Common myeloid progenitor, CD34-positive (primary cell): Measurements from ENCODE around the gene MED9.

ENCODE experiments used
- CTCF ChIA-PET: fragments of 350-600 bp; sonication (Branson Sonifier 250); formaldehyde crosslinking; loops from one replicate; lab custom pipeline; 2021; ENCODE audit warnings: antibody characterized with exemption; lab: Charles Lee
- POLR2A ChIA-PET: fragments of 350-600 bp; sonication (Branson Sonifier 250); formaldehyde crosslinking; loops from one replicate; lab custom pipeline; 2021; ENCODE audit warnings: antibody characterized with exemption; lab: Charles Lee
- DNase-seq, 3 donors: peaks; one replicate each; pipeline versions ENCODE4 v3.0.0 to v3.0.0-alpha.2; 2013
- H3K27ac ChIP-seq, 2 experiments: 1 replicate in 1 of 2; 2 replicates in 1 of 2; pipeline ENCODE4 v1.7.0; 2013; ENCODE audit warnings: inconsistent platforms in 2 of 2, low read length in 2 of 2, mild to moderate bottlenecking in 2 of 2, low read depth in 1 of 2, moderate library complexity in 1 of 2; ENCODE audit not compliant: severe bottlenecking in 2 of 2, insufficient read depth in 1 of 2, poor library complexity in 1 of 2
- H3K27me3 ChIP-seq, 5 experiments: replicated peaks in 2 of 5; 1 replicate in 3 of 5; 2 replicates in 2 of 5; pipeline versions ENCODE4 v1.6.1 to v1.7.0; 2013; ENCODE audit warnings: low read length in 4 of 5, mild to moderate bottlenecking in 2 of 5, moderate library complexity in 2 of 5, inconsistent platforms in 1 of 5; ENCODE audit not compliant: insufficient read depth in 5 of 5, control insufficient read depth in 4 of 5
- H3K36me3 ChIP-seq, 4 experiments: 1 replicate in 2 of 4; 2 replicates in 2 of 4; pipeline versions ENCODE4 v1.6.1 to v1.7.0; 2013; ENCODE audit warnings: low read length in 3 of 4, control low read depth in 1 of 4, mild to moderate bottlenecking in 1 of 4; ENCODE audit not compliant: control insufficient read depth in 4 of 4, insufficient read depth in 4 of 4
- H3K4me1 ChIP-seq, 4 experiments: 1 replicate in 3 of 4; 2 replicates in 1 of 4; pipeline versions ENCODE4 v1.6.1 to v1.7.1; 2013; ENCODE audit warnings: low read length in 3 of 4, mild to moderate bottlenecking in 3 of 4, control low read depth in 1 of 4, inconsistent platforms in 1 of 4, moderate library complexity in 1 of 4; ENCODE audit not compliant: control insufficient read depth in 4 of 4, insufficient read depth in 4 of 4; ENCODE audit errors: control extremely low read depth in 1 of 4
- H3K4me3 ChIP-seq, 7 experiments: 1 replicate in 4 of 7; 2 replicates in 3 of 7; pipeline versions ENCODE4 v1.5.1 to v1.7.0; 2013; ENCODE audit warnings: mild to moderate bottlenecking in 7 of 7, low read length in 6 of 7, moderate library complexity in 6 of 7, inconsistent platforms in 2 of 7, low read depth in 2 of 7, control low read depth in 1 of 7; ENCODE audit not compliant: insufficient read depth in 4 of 7, control insufficient read depth in 1 of 7; ENCODE audit errors: extremely low read depth in 1 of 7
- H3K9me3 ChIP-seq, 5 experiments: 1 replicate in 4 of 5; 2 replicates in 1 of 5; pipeline versions ENCODE4 v1.6.1 to v1.7.1; 2013; ENCODE audit warnings: low read length in 4 of 5, mild to moderate bottlenecking in 2 of 5, inconsistent platforms in 1 of 5, low read depth in 1 of 5, moderate library complexity in 1 of 5; ENCODE audit not compliant: control insufficient read depth in 4 of 5, insufficient read depth in 2 of 5; ENCODE audit errors: control extremely low read depth in 1 of 5
- WGBS: methylation state at CpG from one replicate; pipeline ENCODE4 v1.1.5; 2013; ENCODE audit not compliant: insufficient coverage; 5-methylcytosine and 5-hydroxymethylcytosine counted together

Gene MED9

GRCh38 chr17:17540935-17541639 is 64.3 kb downstream of the MED9 start:
- POLR2A ChIA-PET, result no interaction called here
- DNase-seq, result no peak
- Histone ChIP-seq H3K36me3 (peaks cover 0 to 2% (median 0%) of the 10 kb centered on the region in 4 experiments), H3K9me3 (no peaks in the 10 kb centered on the region), H3K27ac (no peak overlapping the region), H3K4me1 (peaks cover 0 to 12% (median under 1%) of the 10 kb centered on the region in 4 experiments), H3K4me3 (no peak overlapping the region), H3K27me3 (no peaks in the 10 kb centered on the region)
- 95% methylated on average over 14 of the region's 23 CpGs for WGBS
- CTCF ChIA-PET, result no interaction called here

GRCh38 chr17:17541640-17542001 is 64.8 kb downstream of the MED9 start:
- Histone ChIP-seq H3K36me3 (peaks cover 0 to 3% (median 1%) of the 10 kb centered on the region in 4 experiments), H3K27me3 (no peaks in the 10 kb centered on the region), H3K4me1 (peaks cover 0 to 12% (median under 1%) of the 10 kb centered on the region in 4 experiments), H3K27ac (no peak overlapping the region), H3K4me3 (no peak overlapping the region), H3K9me3 (no peaks in the 10 kb centered on the region)
- 86% methylated on average over 5 of the region's 5 CpGs for WGBS
- DNase-seq, result no peak
- ChIA-PET POLR2A (interaction anchor here (1.5 kb wide), 1 partner anchor 45 kb away, joined by 3 read pairs; the partner anchor contains the start of gene RASD1), CTCF (interaction anchor here (0.7 to 0.9 kb wide), 2 partner anchors 99 to 187 kb away, joined by 3 read pairs; no protein-coding TSS in a partner anchor)
